Naive thymus-derived CD8-positive, alpha-beta T cell (primary cell): Measurements from ENCODE around the gene PLK1. TPM values are rescaled to one million over a fixed set of nuclear protein-coding genes. Genes with fewer than 3 reads are reported as not detected.

ENCODE experiments used
- ATAC-seq, 2 donors: fragments of 150-1000 bp; cut with Tn5 transposase in 1 of 2; sonication (Bioruptor Pico), chemical (Tn5 transposase) in 1 of 2; 1 replicate in 1 of 2; 2 replicates in 1 of 2; pipeline ENCODE4 v1.10.0; 2021; ENCODE audit warnings: mild to moderate bottlenecking in 2 of 2, moderate library complexity in 2 of 2
- POLR2A ChIA-PET: fragments of 350-600 bp; sonication (Branson Sonifier 250); formaldehyde crosslinking; loops from one replicate; lab custom pipeline; 2021; ENCODE audit warnings: antibody characterized with exemption; lab: Charles Lee
- DNase-seq, 10 donors: peaks; one replicate each; pipeline versions ENCODE4 v3.0.0 to v3.0.0-alpha.2; 2020 to 2022
- H3K27ac Mint-ChIP-seq, 10 donors: one replicate each; pipeline ENCODE4 v1.8.0; 2020 to 2022; ENCODE audit warnings: mild to moderate bottlenecking in 10 of 10, mixed read lengths in 10 of 10, moderate library complexity in 4 of 10, inconsistent platforms in 1 of 10
- H3K27me3 Mint-ChIP-seq, 5 donors: one replicate each; pipeline ENCODE4 v1.8.0; 2021 to 2022; ENCODE audit warnings: mixed read lengths in 5 of 5
- H3K36me3 Mint-ChIP-seq, 3 donors: one replicate each; pipeline ENCODE4 v1.8.0; 2020 to 2022; ENCODE audit warnings: mixed read lengths in 3 of 3, mild to moderate bottlenecking in 2 of 3, inconsistent platforms in 1 of 3
- H3K4me1 Mint-ChIP-seq, 4 donors: one replicate each; pipeline ENCODE4 v1.8.0; 2021 to 2022; ENCODE audit warnings: mixed read lengths in 4 of 4
- H3K4me3 Mint-ChIP-seq, 10 donors: one replicate each; pipeline ENCODE4 v1.8.0; 2020 to 2022; ENCODE audit warnings: mild to moderate bottlenecking in 10 of 10, mixed read lengths in 10 of 10, moderate library complexity in 6 of 10, inconsistent platforms in 1 of 10
- H3K9me3 Mint-ChIP-seq, 9 donors: one replicate each; pipeline ENCODE4 v1.8.0; 2020 to 2022; ENCODE audit warnings: mixed read lengths in 9 of 9, mild to moderate bottlenecking in 3 of 9, inconsistent platforms in 1 of 9, moderate library complexity in 1 of 9
- polyA plus RNA-seq, 3 donors: library from polyadenylated mRNA; unstranded; fragments of 300-500 nt; fragmentation: Illumina TruSeq; gene quantifications; one replicate each; pipeline ENCODE4 v1.2.3, GENCODE V29; 2021
- total RNA-seq, 8 experiments: library from RNA in 2 of 8; stranded (reverse) in 2 of 8; gene quantifications; one replicate each; pipeline ENCODE4 v1.2.3 and lab custom pipeline; 2021 to 2026

PLK1 gene
- total and polyA plus RNA-seq, 5 experiments from 2014 or later: 2.5 to 3.2 TPM; not detected in 3

DNA sequence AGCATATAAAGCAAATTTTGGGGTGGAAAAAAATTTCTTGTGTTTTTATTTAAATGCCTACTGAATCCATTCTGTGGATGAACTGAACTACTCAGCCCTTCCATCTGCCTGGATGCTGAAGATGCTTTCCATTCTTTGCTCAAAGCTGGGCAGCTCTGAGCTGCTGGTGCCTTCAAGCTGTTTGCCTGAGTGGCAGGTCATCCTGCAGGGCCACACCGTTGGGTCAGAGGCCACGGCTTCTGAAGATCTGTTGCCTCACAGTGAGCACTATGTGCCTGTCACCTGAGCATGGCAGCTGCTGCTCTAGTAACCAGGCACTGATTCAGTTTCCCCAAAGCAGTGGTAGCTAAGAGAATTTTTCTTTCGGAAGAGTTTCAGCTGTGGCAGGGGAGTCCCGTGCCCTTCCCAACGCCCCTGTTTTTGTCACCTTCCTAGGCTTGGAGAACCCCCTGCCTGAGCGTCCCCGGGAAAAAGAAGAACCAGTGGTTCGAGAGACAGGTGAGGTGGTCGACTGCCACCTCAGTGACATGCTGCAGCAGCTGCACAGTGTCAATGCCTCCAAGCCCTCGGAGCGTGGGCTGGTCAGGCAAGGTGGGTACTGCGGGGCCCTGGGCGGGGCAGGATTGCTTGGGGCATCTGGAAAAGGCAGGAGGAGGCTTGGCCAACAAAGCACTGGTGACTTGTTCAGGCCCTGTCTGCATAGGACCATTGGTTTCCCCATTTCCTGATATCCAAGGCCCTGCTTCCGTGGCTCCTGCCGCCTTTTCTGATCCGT is 8.5 kb downstream of the PLK1 start:
- POLR2A ChIA-PET: no interaction called here
- H3K27ac Mint-ChIP-seq: peak overlapping the region in 1 of 10 donors; percentile 24
- H3K36me3 Mint-ChIP-seq: peaks cover 0 to 60% (median 14%) of the 10 kb centered on the region in 3 donors
- no peaks in the 10 kb centered on the region for H3K9me3 Mint-ChIP-seq
- no peak for DNase-seq
- ATAC-seq: no peak
- H3K27me3 Mint-ChIP-seq: no peaks in the 10 kb centered on the region
- no peak overlapping the region for H3K4me3 Mint-ChIP-seq
- no peaks in the 10 kb centered on the region for H3K4me1 Mint-ChIP-seq

DNA sequence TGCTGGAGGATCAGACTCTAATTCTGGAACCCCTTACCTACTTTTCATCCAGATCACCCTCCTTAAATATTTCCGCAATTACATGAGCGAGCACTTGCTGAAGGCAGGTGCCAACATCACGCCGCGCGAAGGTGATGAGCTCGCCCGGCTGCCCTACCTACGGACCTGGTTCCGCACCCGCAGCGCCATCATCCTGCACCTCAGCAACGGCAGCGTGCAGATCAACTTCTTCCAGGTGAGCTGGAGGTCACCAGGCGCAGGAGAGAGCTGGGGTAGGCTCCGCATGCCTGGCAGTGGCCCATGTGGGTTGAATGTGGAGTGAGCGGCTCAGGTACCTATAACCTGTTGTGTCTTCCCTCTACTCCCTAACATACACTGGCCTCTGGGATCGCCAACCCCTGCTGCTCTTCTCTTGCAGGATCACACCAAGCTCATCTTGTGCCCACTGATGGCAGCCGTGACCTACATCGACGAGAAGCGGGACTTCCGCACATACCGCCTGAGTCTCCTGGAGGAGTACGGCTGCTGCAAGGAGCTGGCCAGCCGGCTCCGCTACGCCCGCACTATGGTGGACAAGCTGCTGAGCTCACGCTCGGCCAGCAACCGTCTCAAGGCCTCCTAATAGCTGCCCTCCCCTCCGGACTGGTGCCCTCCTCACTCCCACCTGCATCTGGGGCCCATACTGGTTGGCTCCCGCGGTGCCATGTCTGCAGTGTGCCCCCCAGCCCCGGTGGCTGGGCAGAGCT is 10.9 kb downstream of the PLK1 start:
- DNase-seq (no peak), ATAC-seq (no peak)
- Mint-ChIP-seq H3K9me3 (no peaks in the 10 kb centered on the region), H3K4me3 (no peak overlapping the region), H3K4me1 (peaks cover 0 to 4% (median 2%) of the 10 kb centered on the region in 4 donors), H3K36me3 (peaks cover 0 to 46% (median 12%) of the 10 kb centered on the region in 3 donors), H3K27ac (no peak overlapping the region), H3K27me3 (peaks cover 0 to 3% (median 0%) of the 10 kb centered on the region in 5 donors)
- POLR2A ChIA-PET: no interaction called here

DNA sequence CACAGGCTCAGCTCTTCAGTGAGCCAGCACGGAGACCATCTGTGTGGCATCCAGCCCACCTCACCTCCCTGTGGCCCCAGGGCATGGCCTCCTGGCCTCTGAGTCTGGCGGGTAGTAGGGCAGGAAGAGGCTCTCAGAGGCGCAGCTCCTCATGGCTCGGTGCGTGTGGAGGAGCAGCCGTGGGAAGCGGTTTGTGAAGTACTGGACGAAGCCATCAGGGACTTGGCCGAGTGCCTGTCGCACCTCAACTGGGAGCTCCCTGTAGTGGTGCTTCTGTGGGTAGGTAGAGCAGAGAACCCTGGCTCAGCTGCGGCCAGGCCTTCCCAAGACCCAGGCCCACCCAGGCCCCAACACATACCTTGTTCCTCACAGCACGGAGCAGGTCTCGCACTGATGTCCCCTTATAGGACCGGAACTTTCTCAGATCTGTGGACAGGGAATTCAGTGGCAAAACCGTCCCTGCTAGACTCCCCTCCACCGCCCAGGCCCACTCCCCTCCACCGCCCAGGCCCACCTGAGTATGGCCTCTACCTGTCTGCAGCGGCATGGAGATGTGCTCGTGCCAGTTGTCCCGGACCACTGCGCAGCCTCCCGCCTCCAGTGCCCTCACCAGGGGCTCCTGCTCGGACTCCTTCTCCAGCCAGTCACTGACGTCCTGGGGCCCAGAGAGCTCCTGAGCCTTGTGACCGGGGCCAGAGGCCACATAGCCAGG is 12.2 kb downstream of the PLK1 start:
- H3K36me3 Mint-ChIP-seq: peaks cover 0 to 37% (median 12%) of the 10 kb centered on the region in 3 donors
- DNase-seq (no peak), ATAC-seq (no peak)
- POLR2A ChIA-PET: no interaction called here
- no peak overlapping the region for H3K27ac Mint-ChIP-seq
- no peaks in the 10 kb centered on the region for H3K9me3 Mint-ChIP-seq
- no peak overlapping the region for H3K4me3 Mint-ChIP-seq
- peaks cover 0 to 4% (median 0%) of the 10 kb centered on the region in 5 donors for H3K27me3 Mint-ChIP-seq
- peaks cover 1 to 8% (median 7%) of the 10 kb centered on the region in 4 donors for H3K4me1 Mint-ChIP-seq

GRCh38 chr16:23691483-23692189 is 12.9 kb downstream of the PLK1 start:
- peaks cover 1 to 8% (median 7%) of the 10 kb centered on the region in 4 donors for H3K4me1 Mint-ChIP-seq
- H3K36me3 Mint-ChIP-seq: peaks cover 0 to 34% (median 12%) of the 10 kb centered on the region in 3 donors
- H3K9me3 Mint-ChIP-seq: no peaks in the 10 kb centered on the region
- POLR2A ChIA-PET: no interaction called here
- H3K27me3 Mint-ChIP-seq: peaks cover 0 to 4% (median 0%) of the 10 kb centered on the region in 5 donors
- ATAC-seq (no peak), DNase-seq (no peak)
- H3K27ac Mint-ChIP-seq: no peak overlapping the region
- H3K4me3 Mint-ChIP-seq: no peak overlapping the region

GRCh38 chr16:23692190-23692837 is 13.6 kb downstream of the PLK1 start:
- Mint-ChIP-seq H3K27me3 (peaks cover 0 to 4% (median 0%) of the 10 kb centered on the region in 5 donors), H3K27ac (no peak overlapping the region), H3K9me3 (no peaks in the 10 kb centered on the region), H3K4me3 (no peak overlapping the region), H3K4me1 (peaks cover 1 to 8% (median 7%) of the 10 kb centered on the region in 4 donors), H3K36me3 (peaks cover 0 to 28% (median 8%) of the 10 kb centered on the region in 3 donors)
- POLR2A ChIA-PET: no interaction called here
- ATAC-seq: no peak
- no peak for DNase-seq

DNA sequence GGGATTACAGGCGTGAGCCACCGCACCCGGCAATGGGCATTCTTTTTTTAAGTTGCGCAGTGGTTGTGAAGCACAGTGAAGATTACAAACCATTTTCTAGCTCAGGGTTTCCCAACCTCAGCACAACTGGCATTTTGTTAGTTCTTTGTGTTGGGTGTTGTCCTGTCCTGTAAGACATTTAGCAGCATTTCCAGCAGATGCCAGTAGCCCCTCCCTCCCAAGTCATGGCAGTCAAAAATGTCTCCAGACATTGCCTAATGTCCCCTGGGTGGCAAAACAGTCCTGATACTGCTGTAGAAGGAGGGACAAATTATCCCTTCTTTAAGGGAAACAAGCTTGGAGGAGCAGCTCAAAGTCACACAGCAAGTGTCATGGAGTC is 15.6 kb downstream of the PLK1 start:
- H3K4me1 Mint-ChIP-seq: peaks cover 1 to 16% (median 8%) of the 10 kb centered on the region in 4 donors

GRCh38 chr16:23694644-23695373 is 16.1 kb downstream of the PLK1 start:
- peak overlapping the region in 3 of 10 donors; percentile 49 to 82 (median 56) for H3K27ac Mint-ChIP-seq
- POLR2A ChIA-PET: no interaction called here
- no peaks in the 10 kb centered on the region for H3K9me3 Mint-ChIP-seq
- peaks cover 0 to 7% (median 2%) of the 10 kb centered on the region in 3 donors for H3K36me3 Mint-ChIP-seq
- peaks cover 0 to 4% (median 0%) of the 10 kb centered on the region in 5 donors for H3K27me3 Mint-ChIP-seq
- peak overlapping the region in 8 of 10 donors; percentile 22 to 66 (median 47) for H3K4me3 Mint-ChIP-seq
- peaks cover 1 to 16% (median 8%) of the 10 kb centered on the region in 4 donors for H3K4me1 Mint-ChIP-seq
- ATAC-seq: no peak
- no peak for DNase-seq

More for the DNA sequence above, 15.6 kb downstream of the PLK1 start:
- POLR2A ChIA-PET: no interaction called here
- Mint-ChIP-seq H3K4me3 (peak overlapping the region in 3 of 10 donors; percentile 44 to 51 (median 50)), H3K9me3 (no peaks in the 10 kb centered on the region), H3K27me3 (peaks cover 0 to 4% (median 0%) of the 10 kb centered on the region in 5 donors), H3K27ac (peak overlapping the region in 1 of 10 donors; percentile 82), H3K36me3 (peaks cover 0 to 13% (median 5%) of the 10 kb centered on the region in 3 donors)
- ATAC-seq (no peak), DNase-seq (no peak)

DNA sequence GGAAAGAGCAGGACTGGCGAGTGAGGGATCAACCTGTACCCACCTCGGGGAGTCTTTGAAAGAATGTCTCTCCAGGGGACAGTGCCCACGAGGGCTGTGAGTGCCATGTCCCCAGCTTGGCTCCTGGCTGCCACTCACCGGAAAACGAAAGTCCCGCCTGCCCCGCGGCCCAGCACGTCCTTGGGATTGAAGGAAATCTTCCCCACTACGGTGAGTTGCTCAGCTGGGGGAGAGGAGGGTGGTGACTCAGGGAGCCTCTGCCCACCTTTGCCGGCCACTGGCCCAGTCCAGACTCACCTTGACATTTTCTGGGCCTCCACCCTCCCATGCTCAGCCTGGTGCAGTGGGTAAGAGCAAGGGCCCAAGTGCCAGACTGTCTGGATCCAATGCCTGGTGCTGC is 17.1 kb downstream of the PLK1 start:
- Mint-ChIP-seq H3K4me1 (peaks cover 1 to 16% (median 8%) of the 10 kb centered on the region in 4 donors), H3K27me3 (peaks cover 0 to 4% (median 0%) of the 10 kb centered on the region in 5 donors), H3K36me3 (no peaks in the 10 kb centered on the region), H3K27ac (no peak overlapping the region), H3K4me3 (no peak overlapping the region), H3K9me3 (no peaks in the 10 kb centered on the region)
- no peak for DNase-seq
- POLR2A ChIA-PET: no interaction called here
- ATAC-seq: no peak

- peaks cover 0 to 8% (median 0%) of the 10 kb centered on the region in 3 donors for H3K36me3 Mint-ChIP-seq
- H3K4me1 Mint-ChIP-seq: peaks cover 1 to 16% (median 8%) of the 10 kb centered on the region in 4 donors
- peaks cover 3 to 12% (median 4%) of the 10 kb centered on the region in 5 donors for H3K27me3 Mint-ChIP-seq
- H3K27ac Mint-ChIP-seq: peak overlapping the region in 2 of 10 donors; percentile 26 to 57
- DNase-seq: no peak
- no peak overlapping the region for H3K4me3 Mint-ChIP-seq
- peaks cover 0 to 13% (median 8%) of the 10 kb centered on the region in 9 donors for H3K9me3 Mint-ChIP-seq
- ATAC-seq: no peak
- POLR2A ChIA-PET: no interaction called here
Observed at GRCh38 chr16:23699100-23699499, 20.4 kb downstream of the PLK1 start.

DNA sequence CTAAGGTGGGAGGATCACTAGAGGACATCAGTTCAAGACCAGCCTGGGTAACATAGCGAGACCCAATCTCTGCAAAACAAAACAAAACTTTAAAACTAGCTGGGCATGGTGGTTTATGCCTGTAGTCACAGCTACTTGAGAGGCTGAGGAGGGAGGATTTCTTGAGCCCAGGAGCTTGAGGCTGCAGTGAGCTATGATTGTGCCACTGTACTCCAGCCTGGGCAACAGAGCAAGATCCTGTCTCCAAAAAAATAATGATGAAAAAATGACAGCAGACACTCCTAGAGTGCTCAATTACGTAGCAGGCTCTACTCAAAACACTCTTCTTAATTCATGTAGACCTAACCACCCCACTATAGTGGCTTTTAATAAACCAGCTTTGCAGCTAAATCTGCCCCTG is 21.4 kb downstream of the PLK1 start:
- Mint-ChIP-seq H3K9me3 (peaks cover 0 to 13% (median 8%) of the 10 kb centered on the region in 9 donors), H3K27me3 (peaks cover 3 to 20% (median 8%) of the 10 kb centered on the region in 5 donors), H3K27ac (no peak overlapping the region), H3K4me1 (peaks cover 0 to 10% (median under 1%) of the 10 kb centered on the region in 4 donors), H3K36me3 (peaks cover 0 to 8% (median 0%) of the 10 kb centered on the region in 3 donors), H3K4me3 (no peak overlapping the region)
- POLR2A ChIA-PET: no interaction called here
- DNase-seq (no peak), ATAC-seq (no peak)

DNA sequence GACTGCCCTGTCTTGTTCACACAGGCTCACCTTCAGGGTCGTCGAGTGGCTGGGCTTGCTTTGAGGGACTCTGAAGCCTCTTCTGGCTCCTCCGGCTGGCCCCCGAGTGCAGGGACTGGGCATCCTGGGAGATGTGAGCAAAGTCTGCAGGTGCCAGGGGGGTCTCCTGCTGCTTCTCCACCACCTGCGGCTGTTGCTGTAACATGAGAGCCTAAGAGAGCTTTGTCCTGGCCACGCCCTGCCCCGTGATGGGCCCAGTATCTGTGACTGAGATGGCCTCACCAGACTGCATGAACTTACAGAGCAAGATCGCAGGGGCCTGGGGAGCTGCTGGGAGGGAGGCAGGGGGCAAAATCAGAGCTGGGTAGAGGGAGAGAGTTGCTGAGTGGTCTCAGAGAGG is 21.8 kb downstream of the PLK1 start:
- Mint-ChIP-seq H3K36me3 (peaks cover 0 to 8% (median 0%) of the 10 kb centered on the region in 3 donors), H3K4me3 (no peak overlapping the region), H3K4me1 (peaks cover 0 to 10% (median 0%) of the 10 kb centered on the region in 4 donors), H3K9me3 (peaks cover 0 to 13% (median 8%) of the 10 kb centered on the region in 9 donors), H3K27ac (no peak overlapping the region), H3K27me3 (peaks cover 4 to 24% (median 10%) of the 10 kb centered on the region in 5 donors)
- POLR2A ChIA-PET: no interaction called here
- ATAC-seq (no peak), DNase-seq (no peak)
